ENCODE data around the gene ADAMTSL5.

GRCh38 chr19:1507763-1508506 is 4.9 kb downstream of the ADAMTSL5 start:
- no peak for TF ChIP-seq CTCF (conservative IDR thresholded peaks at IDR 0.05; ENCODE audit: low read length)
- TF ChIP-seq EZH2phosphoT487 (IDR thresholded peaks at IDR 0.05; ENCODE audit: borderline replicate concordance, low read depth, low read length): no peak
